H9 (cell line): ENCODE data around the gene FAM32A. TPM values are rescaled to one million over a fixed set of nuclear protein-coding genes. Genes with fewer than 3 reads are reported as not detected.
A peak's percentile ranks its signal among the peaks of the same experiment; 100 is the strongest.

Experiments used
- DNase-seq: peaks from one replicate; pipeline ENCODE4 v3.0.0-alpha.2; 2017
- H2AFZ ChIP-seq: one replicate; pipeline ENCODE4 v1.6.1; 2013; ENCODE audit warnings: mild to moderate bottlenecking, low read length, control low read depth, moderate library complexity
- H2AK5ac ChIP-seq: 2 replicates; pipeline ENCODE4 v1.6.1; 2013; ENCODE audit warnings: low read length, control low read depth, mixed read lengths; ENCODE audit not compliant: insufficient read length
- H2BK120ac ChIP-seq: one replicate; pipeline ENCODE4 v1.6.1; 2013; ENCODE audit warnings: low read depth, mild to moderate bottlenecking, low read length, control low read depth, inconsistent platforms; ENCODE audit not compliant: poor library complexity, severe bottlenecking
- H2BK12ac ChIP-seq: 2 replicates; pipeline ENCODE4 v1.6.1; 2013; ENCODE audit warnings: low read length, control low read depth, mixed read lengths, low read depth; ENCODE audit not compliant: insufficient read length
- H2BK15ac ChIP-seq: 2 replicates; pipeline ENCODE4 v1.6.1; 2013; ENCODE audit warnings: low read depth, low read length, control low read depth
- H2BK20ac ChIP-seq: one replicate; pipeline ENCODE4 v1.6.1; 2013; ENCODE audit warnings: low read depth, mild to moderate bottlenecking, low read length, control low read depth, inconsistent platforms; ENCODE audit not compliant: poor library complexity, severe bottlenecking
- H2BK5ac ChIP-seq: 2 replicates; pipeline ENCODE4 v1.6.1; 2013; ENCODE audit warnings: low read length, control low read depth, mixed read lengths; ENCODE audit not compliant: insufficient read length
- H3K14ac ChIP-seq: 2 replicates; pipeline ENCODE4 v1.6.1; 2013; ENCODE audit warnings: low read length, control low read depth; ENCODE audit not compliant: insufficient read depth
- H3K18ac ChIP-seq: 2 replicates; pipeline ENCODE4 v1.6.1; 2013; ENCODE audit warnings: low read depth, mild to moderate bottlenecking, mixed read lengths, low read length, control low read depth; ENCODE audit not compliant: insufficient read length
- H3K23ac ChIP-seq: 2 replicates; pipeline ENCODE4 v1.6.1; 2013; ENCODE audit warnings: low read length, control low read depth, mixed read lengths, low read depth; ENCODE audit not compliant: insufficient read length
- H3K23me2 ChIP-seq: 2 replicates; pipeline ENCODE4 v1.6.1; 2013; ENCODE audit warnings: low read depth, mild to moderate bottlenecking, mixed read lengths, low read length, control low read depth; ENCODE audit not compliant: insufficient read length, poor library complexity, severe bottlenecking
- H3K27ac ChIP-seq: 2 replicates; pipeline ENCODE4 v1.5.1; 2013; ENCODE audit warnings: low read length, control low read depth, mixed read lengths, low read depth; ENCODE audit not compliant: insufficient read length
- H3K27me3 ChIP-seq: 2 replicates; pipeline ENCODE4 v1.6.1; 2013; ENCODE audit warnings: low read length, control low read depth, inconsistent platforms; ENCODE audit not compliant: insufficient read depth
- H3K4ac ChIP-seq: 2 replicates; pipeline ENCODE4 v1.6.1; 2013; ENCODE audit warnings: low read depth, mild to moderate bottlenecking, control low read depth, inconsistent platforms, low read length, moderate library complexity
- H3K4me1 ChIP-seq: 2 replicates; pipeline ENCODE4 v1.6.1; 2013; ENCODE audit warnings: low read length, control low read depth, inconsistent platforms; ENCODE audit not compliant: insufficient read depth
- H3K4me2 ChIP-seq: 2 replicates; pipeline ENCODE4 v1.6.1; 2013; ENCODE audit warnings: low read length, control low read depth, mixed read lengths; ENCODE audit not compliant: insufficient read length, insufficient read depth
- H3K56ac ChIP-seq: 2 replicates; pipeline ENCODE4 v1.6.1; 2013; ENCODE audit warnings: low read depth, mild to moderate bottlenecking, mixed read lengths, low read length, control low read depth; ENCODE audit not compliant: insufficient read length
- H3K79me1 ChIP-seq: 2 replicates; pipeline ENCODE4 v1.6.1; 2013; ENCODE audit warnings: low read depth, mild to moderate bottlenecking, moderate library complexity, low read length, control low read depth, inconsistent platforms; ENCODE audit not compliant: insufficient read depth, poor library complexity, severe bottlenecking
- H3K79me2 ChIP-seq: 2 replicates; pipeline ENCODE4 v1.6.1; 2013; ENCODE audit warnings: low read length, control low read depth, inconsistent platforms; ENCODE audit not compliant: insufficient read depth
- H3K9ac ChIP-seq: 2 replicates; pipeline ENCODE4 v1.6.1; 2013; ENCODE audit warnings: low read length, control low read depth, mixed read lengths; ENCODE audit not compliant: insufficient read length; ENCODE audit errors: extremely low read depth
- H3K9me3 ChIP-seq: one replicate; pipeline ENCODE4 v1.6.1; 2013; ENCODE audit warnings: low read depth, low read length, inconsistent platforms; ENCODE audit not compliant: control insufficient read depth
- H3T11ph ChIP-seq: one replicate; pipeline ENCODE4 v1.6.1; 2013; ENCODE audit warnings: mild to moderate bottlenecking, low read length, control low read depth, inconsistent platforms
- H4K20me1 ChIP-seq: one replicate; pipeline ENCODE4 v1.6.1; 2013; ENCODE audit not compliant: control insufficient read depth, insufficient read length, insufficient read depth
- H4K5ac ChIP-seq: 2 replicates; pipeline ENCODE4 v1.6.1; 2013; ENCODE audit warnings: low read depth, mild to moderate bottlenecking, mixed read lengths, low read length, control low read depth; ENCODE audit not compliant: insufficient read length
- H4K8ac ChIP-seq: replicated peaks from 2 replicates; pipeline ENCODE4 v1.6.1; 2013; ENCODE audit warnings: low read length, control low read depth, mixed read lengths, low read depth; ENCODE audit not compliant: insufficient read length
- H4K91ac ChIP-seq: 2 replicates; pipeline ENCODE4 v1.6.1; 2013; ENCODE audit warnings: low read depth, mild to moderate bottlenecking, moderate library complexity, mixed read lengths, low read length, control low read depth; ENCODE audit not compliant: insufficient read length
- H3K27ac Mint-ChIP-seq, 3 experiments: 2 replicates in 2 of 3; 3 replicates in 1 of 3; pipeline ENCODE4 v1.8.0; 2020 to 2021; ENCODE audit warnings: mixed read lengths in 3 of 3, mild to moderate bottlenecking in 1 of 3, moderate library complexity in 1 of 3
- H3K27me3 Mint-ChIP-seq: 2 replicates; pipeline ENCODE4 v1.8.0; 2021; ENCODE audit warnings: low read depth, mild to moderate bottlenecking, moderate library complexity, mixed read lengths
- H3K36me3 Mint-ChIP-seq, 3 experiments: 2 replicates in 2 of 3; 3 replicates in 1 of 3; pipeline ENCODE4 v1.8.0; 2020 to 2021; ENCODE audit warnings: low read depth in 3 of 3, mixed read lengths in 3 of 3; ENCODE audit not compliant: insufficient read depth in 1 of 3
- H3K4me1 Mint-ChIP-seq, 2 experiments: 2 replicates each; pipeline ENCODE4 v1.8.0; 2020; ENCODE audit warnings: mixed read lengths in 2 of 2
- H3K4me3 Mint-ChIP-seq, 2 experiments: 2 replicates in 1 of 2; 3 replicates in 1 of 2; pipeline ENCODE4 v1.8.0; 2020 to 2021; ENCODE audit warnings: mild to moderate bottlenecking in 2 of 2, mixed read lengths in 2 of 2, moderate library complexity in 1 of 2
- H3K9me3 Mint-ChIP-seq, 2 experiments: 2 replicates in 1 of 2; 3 replicates in 1 of 2; pipeline ENCODE4 v1.8.0; 2020; ENCODE audit warnings: mild to moderate bottlenecking in 2 of 2, mixed read lengths in 2 of 2, moderate library complexity in 1 of 2
- WGBS: extraction: QIAGEN DNeasy Blood & Tissue Kit; methylation state at CpG from one replicate; pipeline ENCODE4 v1.1.7; 2013; ENCODE audit warnings: missing lambda C conversion rate, low lambda C conversion rate, mixed read lengths; ENCODE audit not compliant: insufficient read length; ENCODE audit errors: extremely low coverage; 5-methylcytosine and 5-hydroxymethylcytosine counted together
- total RNA-seq: library from RNA; stranded (reverse); gene quantifications from 2 replicates; pipeline ENCODE4 v1.2.1, GENCODE V29; 2021
- TF ChIP-seq, protein P1 (sequence below): fragments of 200-600 bp; sonication (generic); conservative IDR thresholded peaks from 3 replicates; pipeline ENCODE4 v1.8.0; 2021; ENCODE audit warnings: antibody characterized with exemption, mild to moderate bottlenecking

The FAM32A gene
- total RNA-seq, 1 experiment from 2014 or later, result 91.9 TPM

- H2BK120ac ChIP-seq, result no peak overlapping the region
- H2AFZ ChIP-seq, result no peak overlapping the region
- H3K9me3 Mint-ChIP-seq, result no peaks in the 10 kb centered on the region
- no peak overlapping the region for H3K4ac ChIP-seq
- no peak overlapping the region for H2AK5ac ChIP-seq
- WGBS, result no CpG with 5 or more reads among the region's 10 CpGs
- no peaks in the 10 kb centered on the region for H3K79me1 ChIP-seq
- H3K4me3 Mint-ChIP-seq, result no peak overlapping the region
- no peak overlapping the region for H3K4me2 ChIP-seq
- H3K9me3 ChIP-seq, result no peaks in the 10 kb centered on the region
- H3K27ac Mint-ChIP-seq, result peak overlapping the region in 1 of 3 experiments; percentile 65; a peak in 1 of 7 replicates
- H2BK15ac ChIP-seq, result no peak overlapping the region
- H3K79me2 ChIP-seq, result no peaks in the 10 kb centered on the region
- no peaks in the 10 kb centered on the region for H3K27me3 ChIP-seq
- H4K5ac ChIP-seq, result no peak overlapping the region
- H4K91ac ChIP-seq, result no peak overlapping the region
- H3K27me3 Mint-ChIP-seq, result no peaks in the 10 kb centered on the region
- no peak overlapping the region for H3K9ac ChIP-seq
- H2BK12ac ChIP-seq, result no peak overlapping the region
- no peak overlapping the region for H3K23ac ChIP-seq
- no peak overlapping the region for H3K27ac ChIP-seq
- no peak for DNase-seq
- no peak overlapping the region for H2BK5ac ChIP-seq
- H3K56ac ChIP-seq, result no peak overlapping the region
- TF ChIP-seq, protein P1, sequence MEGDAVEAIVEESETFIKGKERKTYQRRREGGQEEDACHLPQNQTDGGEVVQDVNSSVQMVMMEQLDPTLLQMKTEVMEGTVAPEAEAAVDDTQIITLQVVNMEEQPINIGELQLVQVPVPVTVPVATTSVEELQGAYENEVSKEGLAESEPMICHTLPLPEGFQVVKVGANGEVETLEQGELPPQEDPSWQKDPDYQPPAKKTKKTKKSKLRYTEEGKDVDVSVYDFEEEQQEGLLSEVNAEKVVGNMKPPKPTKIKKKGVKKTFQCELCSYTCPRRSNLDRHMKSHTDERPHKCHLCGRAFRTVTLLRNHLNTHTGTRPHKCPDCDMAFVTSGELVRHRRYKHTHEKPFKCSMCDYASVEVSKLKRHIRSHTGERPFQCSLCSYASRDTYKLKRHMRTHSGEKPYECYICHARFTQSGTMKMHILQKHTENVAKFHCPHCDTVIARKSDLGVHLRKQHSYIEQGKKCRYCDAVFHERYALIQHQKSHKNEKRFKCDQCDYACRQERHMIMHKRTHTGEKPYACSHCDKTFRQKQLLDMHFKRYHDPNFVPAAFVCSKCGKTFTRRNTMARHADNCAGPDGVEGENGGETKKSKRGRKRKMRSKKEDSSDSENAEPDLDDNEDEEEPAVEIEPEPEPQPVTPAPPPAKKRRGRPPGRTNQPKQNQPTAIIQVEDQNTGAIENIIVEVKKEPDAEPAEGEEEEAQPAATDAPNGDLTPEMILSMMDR, result no peak
- no peaks in the 10 kb centered on the region for H3K23me2 ChIP-seq
- peaks cover 4 to 31% (median 28%) of the 10 kb centered on the region in 3 experiments; a peak in 6 of 7 replicates for H3K36me3 Mint-ChIP-seq
- H2BK20ac ChIP-seq, result no peak overlapping the region
- no peaks in the 10 kb centered on the region for H3K4me1 ChIP-seq
- H3T11ph ChIP-seq, result no peak overlapping the region
- no peak overlapping the region for H3K18ac ChIP-seq
- no peaks in the 10 kb centered on the region for H4K20me1 ChIP-seq
- no peaks in the 10 kb centered on the region for H3K4me1 Mint-ChIP-seq
- H3K14ac ChIP-seq, result no peak overlapping the region
- H4K8ac ChIP-seq, result no peak overlapping the region
Measured at GRCh38 chr19:16207063-16207462, 21.9 kb downstream of the FAM32A start.
